Measurements from ENCODE around the gene GPR37L1.
A peak's percentile ranks its signal among the peaks of the same experiment; 100 is the strongest.
"Not testable (repeated sequence)": the region's sequence is repeated elsewhere in the genome, so short reads cannot be mapped to it uniquely, and the experiment has no call there.

Gene GPR37L1

GRCh38 chr1:202154766-202155477, 32.2 kb downstream of the GPR37L1 start:
- DNase-seq (ENCODE audit: low read depth in 2 of 2) = no peak

- DNase-seq (ENCODE audit: low read depth in 2 of 2) = no peak
These were observed 32.8 kb downstream of the GPR37L1 start for GRCh38 chr1:202155478-202156021.

- DNase-seq (ENCODE audit: low read depth in 2 of 2) = no peak
These were observed 33.9 kb downstream of the GPR37L1 start for GRCh38 chr1:202156590-202156989.

GRCh38 chr1:202157945-202158344, 35.2 kb downstream of the GPR37L1 start:
- no peak for DNase-seq (ENCODE audit: low read depth in 2 of 2)

GRCh38 chr1:202158810-202159533, 36.3 kb downstream of the GPR37L1 start:
- no peak for DNase-seq (ENCODE audit: low read depth in 2 of 2)

GRCh38 chr1:202159534-202160371, 37.0 kb downstream of the GPR37L1 start:
- DNase-seq (ENCODE audit: low read depth in 2 of 2) = peak; percentile 55 to 65

- peak; percentile 83 to 88 for DNase-seq (ENCODE audit: low read depth in 2 of 2)
These were observed 37.7 kb downstream of the GPR37L1 start, which contains the start of gene PTPN7 for GRCh38 chr1:202160377-202160940. Gene PTPN7 (minus strand): TSS chr1:202160602. CDS start chr1:202159402, 1,200 bp downstream.

GRCh38 chr1:202161151-202162046, 38.7 kb downstream of the GPR37L1 start:
- DNase-seq (ENCODE audit: low read depth in 2 of 2) = no peak

- peak in 1 of 2 donors; percentile 54 for DNase-seq (ENCODE audit: low read depth in 2 of 2)
These were observed 39.3 kb downstream of the GPR37L1 start for GRCh38 chr1:202162047-202162417.

- DNase-seq (ENCODE audit: low read depth in 2 of 2) = no peak
These were observed 39.9 kb downstream of the GPR37L1 start for GRCh38 chr1:202162418-202163280.

GRCh38 chr1:202163281-202164270, 40.9 kb downstream of the GPR37L1 start:
- no peak for DNase-seq (ENCODE audit: low read depth in 2 of 2)

GRCh38 chr1:202164271-202165037, 41.7 kb downstream of the GPR37L1 start:
- DNase-seq (ENCODE audit: low read depth in 2 of 2) = no peak

- DNase-seq (ENCODE audit: low read depth in 2 of 2) = peak in 1 of 2 donors; percentile 58
These were observed 42.7 kb downstream of the GPR37L1 start for GRCh38 chr1:202165267-202165941.

- DNase-seq (ENCODE audit: low read depth in 2 of 2) = no peak
These were observed 43.5 kb downstream of the GPR37L1 start for GRCh38 chr1:202165942-202166843.

- DNase-seq (ENCODE audit: low read depth in 2 of 2) = not testable (repeated sequence)
These were observed 44.3 kb downstream of the GPR37L1 start for GRCh38 chr1:202167054-202167453.
